Measurements from ENCODE around the gene CLUH.

CLUH gene

GRCh38 chr17:2719861-2720260 lies 8.3 kb upstream of the CLUH start:
- Histone ChIP-seq H3K27ac (ENCODE audit: poor library complexity, severe bottlenecking) (no peak overlapping the region), H3K4me1 (ENCODE audit: insufficient read depth, poor library complexity, severe bottlenecking) (no peaks in the 10 kb centered on the region), H3K36me3 (ENCODE audit: low read depth) (no peaks in the 10 kb centered on the region), H3K9me3 (ENCODE audit: severe bottlenecking) (no peaks in the 10 kb centered on the region), H3K27me3 (ENCODE audit: insufficient read depth, poor library complexity, severe bottlenecking) (peaks cover 10% of the 10 kb centered on the region), H3K4me3 (ENCODE audit: severe bottlenecking) (no peak overlapping the region)
- DNase-seq (ENCODE audit: low spot score) (no peak), ATAC-seq (ENCODE audit: low read depth) (no peak)
- TF ChIP-seq CTCF (IDR thresholded peaks at IDR 0.05; ENCODE audit: poor library complexity, severe bottlenecking): no peak

- DNase-seq (ENCODE audit: low spot score) (no peak), ATAC-seq (ENCODE audit: low read depth) (peak; percentile 36; the same call in 1 of the 3 replicates)
- Histone ChIP-seq H3K9me3 (ENCODE audit: severe bottlenecking) (no peaks in the 10 kb centered on the region), H3K27ac (ENCODE audit: poor library complexity, severe bottlenecking) (no peak overlapping the region), H3K4me1 (ENCODE audit: insufficient read depth, poor library complexity, severe bottlenecking) (no peaks in the 10 kb centered on the region), H3K36me3 (ENCODE audit: low read depth) (no peaks in the 10 kb centered on the region), H3K27me3 (ENCODE audit: insufficient read depth, poor library complexity, severe bottlenecking) (peaks cover 2% of the 10 kb centered on the region), H3K4me3 (ENCODE audit: severe bottlenecking) (no peak overlapping the region)
- no peak for TF ChIP-seq CTCF (IDR thresholded peaks at IDR 0.05; ENCODE audit: poor library complexity, severe bottlenecking)
Measured at GRCh38 chr17:2718150-2718938, 6.8 kb upstream of the CLUH start.

- H3K36me3 ChIP-seq (ENCODE audit: low read depth): no peaks in the 10 kb centered on the region
- no peak for DNase-seq (ENCODE audit: low spot score)
- no peak for TF ChIP-seq CTCF (IDR thresholded peaks at IDR 0.05; ENCODE audit: poor library complexity, severe bottlenecking)
- ATAC-seq (ENCODE audit: low read depth): no peak
- H3K4me1 ChIP-seq (ENCODE audit: insufficient read depth, poor library complexity, severe bottlenecking): peaks cover 4% of the 10 kb centered on the region
- no peaks in the 10 kb centered on the region for H3K9me3 ChIP-seq (ENCODE audit: severe bottlenecking)
- H3K27me3 ChIP-seq (ENCODE audit: insufficient read depth, poor library complexity, severe bottlenecking): no peaks in the 10 kb centered on the region
- no peak overlapping the region for H3K27ac ChIP-seq (ENCODE audit: poor library complexity, severe bottlenecking)
- H3K4me3 ChIP-seq (ENCODE audit: severe bottlenecking): no peak overlapping the region
Measured at GRCh38 chr17:2716649-2717048, 5.1 kb upstream of the CLUH start.

GRCh38 chr17:2713881-2714280 lies 2.3 kb upstream of the CLUH start:
- Histone ChIP-seq H3K4me1 (ENCODE audit: insufficient read depth, poor library complexity, severe bottlenecking) (peaks cover 4% of the 10 kb centered on the region), H3K27me3 (ENCODE audit: insufficient read depth, poor library complexity, severe bottlenecking) (no peaks in the 10 kb centered on the region), H3K4me3 (ENCODE audit: severe bottlenecking) (no peak overlapping the region), H3K27ac (ENCODE audit: poor library complexity, severe bottlenecking) (no peak overlapping the region), H3K36me3 (ENCODE audit: low read depth) (no peaks in the 10 kb centered on the region), H3K9me3 (ENCODE audit: severe bottlenecking) (no peaks in the 10 kb centered on the region)
- ATAC-seq (ENCODE audit: low read depth) (no peak), DNase-seq (ENCODE audit: low spot score) (no peak)
- no peak for TF ChIP-seq CTCF (IDR thresholded peaks at IDR 0.05; ENCODE audit: poor library complexity, severe bottlenecking)

All from RWPE2 (cell line).